ENCODE results near the gene CRLF1.

CRLF1 gene

GRCh38 chr19:18647371-18647767 is 40.8 kb upstream of the CRLF1 start:
- Histone ChIP-seq H3K4me2 (ENCODE audit: low read length) (no peak overlapping the region), H2AFZ (ENCODE audit: low read length) (no peak overlapping the region), H3K9me3 (ENCODE audit: low read length) (no peaks in the 10 kb centered on the region), H4K20me1 (ENCODE audit: insufficient read depth, low read length) (no peaks in the 10 kb centered on the region), H3K27me3 (ENCODE audit: insufficient read depth, low read length) (peaks cover 12% of the 10 kb centered on the region; the same call in 1 of the 2 replicates), H3K9ac (ENCODE audit: low read length) (no peak overlapping the region), H3K4me3 (ENCODE audit: low read depth, low read length, poor library complexity, severe bottlenecking) (no peak overlapping the region), H3K4me1 (ENCODE audit: insufficient read depth, low read length, severe bottlenecking) (no peaks in the 10 kb centered on the region), H3K79me2 (ENCODE audit: insufficient read depth, low read length) (no peaks in the 10 kb centered on the region), H3F3A (ENCODE audit: insufficient read depth, low read length) (no peaks in the 10 kb centered on the region), H3K27ac (ENCODE audit: low read depth, low read length, poor library complexity, severe bottlenecking) (no peak overlapping the region), H3K36me3 (ENCODE audit: insufficient read depth, low read length) (no peaks in the 10 kb centered on the region), H3K9me2 (ENCODE audit: low read depth, low read length) (no peaks in the 10 kb centered on the region)
- no peak for TF ChIP-seq EZH2 (IDR thresholded peaks at IDR 0.05; ENCODE audit: borderline replicate concordance, low read length)

- H3K27ac ChIP-seq (ENCODE audit: low read depth, low read length, poor library complexity, severe bottlenecking): no peak overlapping the region
- H3K9me3 ChIP-seq (ENCODE audit: low read length): no peaks in the 10 kb centered on the region
- H3K9ac ChIP-seq (ENCODE audit: low read length): no peak overlapping the region
- no peak overlapping the region for H2AFZ ChIP-seq (ENCODE audit: low read length)
- H3F3A ChIP-seq (ENCODE audit: insufficient read depth, low read length): no peaks in the 10 kb centered on the region
- TF ChIP-seq, protein P1, sequence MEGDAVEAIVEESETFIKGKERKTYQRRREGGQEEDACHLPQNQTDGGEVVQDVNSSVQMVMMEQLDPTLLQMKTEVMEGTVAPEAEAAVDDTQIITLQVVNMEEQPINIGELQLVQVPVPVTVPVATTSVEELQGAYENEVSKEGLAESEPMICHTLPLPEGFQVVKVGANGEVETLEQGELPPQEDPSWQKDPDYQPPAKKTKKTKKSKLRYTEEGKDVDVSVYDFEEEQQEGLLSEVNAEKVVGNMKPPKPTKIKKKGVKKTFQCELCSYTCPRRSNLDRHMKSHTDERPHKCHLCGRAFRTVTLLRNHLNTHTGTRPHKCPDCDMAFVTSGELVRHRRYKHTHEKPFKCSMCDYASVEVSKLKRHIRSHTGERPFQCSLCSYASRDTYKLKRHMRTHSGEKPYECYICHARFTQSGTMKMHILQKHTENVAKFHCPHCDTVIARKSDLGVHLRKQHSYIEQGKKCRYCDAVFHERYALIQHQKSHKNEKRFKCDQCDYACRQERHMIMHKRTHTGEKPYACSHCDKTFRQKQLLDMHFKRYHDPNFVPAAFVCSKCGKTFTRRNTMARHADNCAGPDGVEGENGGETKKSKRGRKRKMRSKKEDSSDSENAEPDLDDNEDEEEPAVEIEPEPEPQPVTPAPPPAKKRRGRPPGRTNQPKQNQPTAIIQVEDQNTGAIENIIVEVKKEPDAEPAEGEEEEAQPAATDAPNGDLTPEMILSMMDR (IDR thresholded peaks at IDR 0.05; ENCODE audit: low read length): no peak
- TF ChIP-seq EZH2 (IDR thresholded peaks at IDR 0.05; ENCODE audit: borderline replicate concordance, low read length): no peak
- H3K4me3 ChIP-seq (ENCODE audit: low read depth, low read length, poor library complexity, severe bottlenecking): no peak overlapping the region
- H3K4me1 ChIP-seq (ENCODE audit: insufficient read depth, low read length, severe bottlenecking): no peaks in the 10 kb centered on the region
- no peaks in the 10 kb centered on the region for H3K9me2 ChIP-seq (ENCODE audit: low read depth, low read length)
- no peak overlapping the region for H3K4me2 ChIP-seq (ENCODE audit: low read length)
- H3K79me2 ChIP-seq (ENCODE audit: insufficient read depth, low read length): no peaks in the 10 kb centered on the region
- no peaks in the 10 kb centered on the region for H3K36me3 ChIP-seq (ENCODE audit: insufficient read depth, low read length)
- H4K20me1 ChIP-seq (ENCODE audit: insufficient read depth, low read length): no peaks in the 10 kb centered on the region
- peaks cover 12% of the 10 kb centered on the region; the same call in 1 of the 2 replicates for H3K27me3 ChIP-seq (ENCODE audit: insufficient read depth, low read length)
These were observed 40.2 kb upstream of the CRLF1 start for GRCh38 chr19:18646535-18647370.

- H3F3A ChIP-seq (ENCODE audit: insufficient read depth, low read length): no peaks in the 10 kb centered on the region
- no peaks in the 10 kb centered on the region for H3K9me3 ChIP-seq (ENCODE audit: low read length)
- no peaks in the 10 kb centered on the region for H3K36me3 ChIP-seq (ENCODE audit: insufficient read depth, low read length)
- peaks cover 11% of the 10 kb centered on the region; the same call in 1 of the 2 replicates for H3K27me3 ChIP-seq (ENCODE audit: insufficient read depth, low read length)
- no peak for TF ChIP-seq EZH2 (IDR thresholded peaks at IDR 0.05; ENCODE audit: borderline replicate concordance, low read length)
- TF ChIP-seq, protein P1 (IDR thresholded peaks at IDR 0.05; ENCODE audit: low read length): no peak
- H3K9ac ChIP-seq (ENCODE audit: low read length): no peak overlapping the region
- H3K9me2 ChIP-seq (ENCODE audit: low read depth, low read length): no peaks in the 10 kb centered on the region
- no peaks in the 10 kb centered on the region for H3K4me1 ChIP-seq (ENCODE audit: insufficient read depth, low read length, severe bottlenecking)
- no peak overlapping the region for H2AFZ ChIP-seq (ENCODE audit: low read length)
- no peaks in the 10 kb centered on the region for H3K79me2 ChIP-seq (ENCODE audit: insufficient read depth, low read length)
- no peak overlapping the region for H3K27ac ChIP-seq (ENCODE audit: low read depth, low read length, poor library complexity, severe bottlenecking)
- no peaks in the 10 kb centered on the region for H4K20me1 ChIP-seq (ENCODE audit: insufficient read depth, low read length)
- H3K4me2 ChIP-seq (ENCODE audit: low read length): no peak overlapping the region
- no peak overlapping the region for H3K4me3 ChIP-seq (ENCODE audit: low read depth, low read length, poor library complexity, severe bottlenecking)
These were observed 38.5 kb upstream of the CRLF1 start for GRCh38 chr19:18645035-18645511.

All from OCI-LY1 (cell line).